HG03378 (cell line): ENCODE measurements around the gene EIF4G3.
"Not testable (repeated sequence)": the region's sequence is repeated elsewhere in the genome, so short reads cannot be mapped to it uniquely, and the experiment has no call there.

ENCODE experiments used
- ATAC-seq: cut with Tn5 transposase; IDR thresholded peaks from one replicate; pipeline ENCODE4 v1.9.1; 2021; ENCODE audit warnings: mild to moderate bottlenecking, moderate library complexity; ENCODE audit not compliant: unreplicated experiment

The EIF4G3 gene

GRCh38 chr1:21077085-21077484 is 99.6 kb downstream of the EIF4G3 start:
- ATAC-seq, result no peak

- no peak for ATAC-seq
Observed at GRCh38 chr1:21072721-21073120, 104.0 kb downstream of the EIF4G3 start.

- no peak for ATAC-seq
Observed at GRCh38 chr1:21069549-21069948, 107.1 kb downstream of the EIF4G3 start.

- no peak for ATAC-seq
Observed at GRCh38 chr1:21068937-21069336, 107.8 kb downstream of the EIF4G3 start.

- ATAC-seq, result no peak
Observed at GRCh38 chr1:21067551-21068227, 109.0 kb downstream of the EIF4G3 start.

GRCh38 chr1:21066356-21067012 is 110.2 kb downstream of the EIF4G3 start:
- ATAC-seq, result no peak

- ATAC-seq, result no peak
Observed at GRCh38 chr1:21065851-21066250, 110.8 kb downstream of the EIF4G3 start.

GRCh38 chr1:21064057-21064456 is 112.6 kb downstream of the EIF4G3 start:
- no peak for ATAC-seq

GRCh38 chr1:21060523-21060922 is 116.2 kb downstream of the EIF4G3 start:
- ATAC-seq, result no peak

- no peak for ATAC-seq
Observed at GRCh38 chr1:21059021-21059420, 117.7 kb downstream of the EIF4G3 start.

GRCh38 chr1:21058035-21058793 is 118.5 kb downstream of the EIF4G3 start:
- no peak for ATAC-seq

GRCh38 chr1:21053189-21053928 is 123.3 kb downstream of the EIF4G3 start:
- ATAC-seq, result not testable (repeated sequence)

- no peak for ATAC-seq
Observed at GRCh38 chr1:21052034-21052433, 124.7 kb downstream of the EIF4G3 start.

- no peak for ATAC-seq
Observed at GRCh38 chr1:21051177-21051825, 125.4 kb downstream of the EIF4G3 start.

- ATAC-seq, result no peak
Observed at GRCh38 chr1:21050031-21050430, 126.7 kb downstream of the EIF4G3 start.

- no peak for ATAC-seq
Observed at GRCh38 chr1:21048462-21048861, 128.2 kb downstream of the EIF4G3 start.

GRCh38 chr1:21046132-21046531 is 130.6 kb downstream of the EIF4G3 start:
- ATAC-seq, result no peak

- no peak for ATAC-seq
Observed at GRCh38 chr1:21045351-21045750, 131.3 kb downstream of the EIF4G3 start.

GRCh38 chr1:21042929-21043605 is 133.6 kb downstream of the EIF4G3 start:
- no peak for ATAC-seq

- ATAC-seq, result no peak
Observed at GRCh38 chr1:21041541-21041940, 135.2 kb downstream of the EIF4G3 start.
